Measurements from ENCODE around the gene CDH13. TPM values are rescaled to one million over a fixed set of nuclear protein-coding genes. Genes with fewer than 3 reads are reported as not detected.

CDH13 gene
- total and polyA plus RNA-seq, 9 of the 15 experiments (the other 6 are each of a cell fraction or from before 2014, with no cell fraction given), result 0.03 TPM; not detected in 8

DNA sequence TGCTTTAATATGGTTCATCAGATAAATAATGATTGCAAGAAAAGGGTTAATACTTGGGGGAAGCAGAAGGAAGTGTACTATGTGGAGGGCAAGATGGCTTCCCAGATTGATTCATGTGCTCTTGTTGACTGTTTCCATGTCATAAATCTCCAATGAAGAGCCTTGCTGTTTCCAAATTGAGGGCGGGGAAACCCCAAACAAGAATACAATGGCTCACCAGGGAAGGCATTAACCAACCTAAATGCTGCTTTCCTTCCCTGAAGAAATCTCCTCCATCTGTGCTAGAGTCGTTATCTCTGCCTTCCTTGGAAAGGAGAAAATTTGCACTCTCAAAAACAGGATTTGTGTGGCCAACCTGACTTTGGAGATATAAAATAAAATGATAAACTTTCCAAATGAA lies 28.0 kb upstream of the CDH13 start (continued):
- TF ChIP-seq, protein P1, sequence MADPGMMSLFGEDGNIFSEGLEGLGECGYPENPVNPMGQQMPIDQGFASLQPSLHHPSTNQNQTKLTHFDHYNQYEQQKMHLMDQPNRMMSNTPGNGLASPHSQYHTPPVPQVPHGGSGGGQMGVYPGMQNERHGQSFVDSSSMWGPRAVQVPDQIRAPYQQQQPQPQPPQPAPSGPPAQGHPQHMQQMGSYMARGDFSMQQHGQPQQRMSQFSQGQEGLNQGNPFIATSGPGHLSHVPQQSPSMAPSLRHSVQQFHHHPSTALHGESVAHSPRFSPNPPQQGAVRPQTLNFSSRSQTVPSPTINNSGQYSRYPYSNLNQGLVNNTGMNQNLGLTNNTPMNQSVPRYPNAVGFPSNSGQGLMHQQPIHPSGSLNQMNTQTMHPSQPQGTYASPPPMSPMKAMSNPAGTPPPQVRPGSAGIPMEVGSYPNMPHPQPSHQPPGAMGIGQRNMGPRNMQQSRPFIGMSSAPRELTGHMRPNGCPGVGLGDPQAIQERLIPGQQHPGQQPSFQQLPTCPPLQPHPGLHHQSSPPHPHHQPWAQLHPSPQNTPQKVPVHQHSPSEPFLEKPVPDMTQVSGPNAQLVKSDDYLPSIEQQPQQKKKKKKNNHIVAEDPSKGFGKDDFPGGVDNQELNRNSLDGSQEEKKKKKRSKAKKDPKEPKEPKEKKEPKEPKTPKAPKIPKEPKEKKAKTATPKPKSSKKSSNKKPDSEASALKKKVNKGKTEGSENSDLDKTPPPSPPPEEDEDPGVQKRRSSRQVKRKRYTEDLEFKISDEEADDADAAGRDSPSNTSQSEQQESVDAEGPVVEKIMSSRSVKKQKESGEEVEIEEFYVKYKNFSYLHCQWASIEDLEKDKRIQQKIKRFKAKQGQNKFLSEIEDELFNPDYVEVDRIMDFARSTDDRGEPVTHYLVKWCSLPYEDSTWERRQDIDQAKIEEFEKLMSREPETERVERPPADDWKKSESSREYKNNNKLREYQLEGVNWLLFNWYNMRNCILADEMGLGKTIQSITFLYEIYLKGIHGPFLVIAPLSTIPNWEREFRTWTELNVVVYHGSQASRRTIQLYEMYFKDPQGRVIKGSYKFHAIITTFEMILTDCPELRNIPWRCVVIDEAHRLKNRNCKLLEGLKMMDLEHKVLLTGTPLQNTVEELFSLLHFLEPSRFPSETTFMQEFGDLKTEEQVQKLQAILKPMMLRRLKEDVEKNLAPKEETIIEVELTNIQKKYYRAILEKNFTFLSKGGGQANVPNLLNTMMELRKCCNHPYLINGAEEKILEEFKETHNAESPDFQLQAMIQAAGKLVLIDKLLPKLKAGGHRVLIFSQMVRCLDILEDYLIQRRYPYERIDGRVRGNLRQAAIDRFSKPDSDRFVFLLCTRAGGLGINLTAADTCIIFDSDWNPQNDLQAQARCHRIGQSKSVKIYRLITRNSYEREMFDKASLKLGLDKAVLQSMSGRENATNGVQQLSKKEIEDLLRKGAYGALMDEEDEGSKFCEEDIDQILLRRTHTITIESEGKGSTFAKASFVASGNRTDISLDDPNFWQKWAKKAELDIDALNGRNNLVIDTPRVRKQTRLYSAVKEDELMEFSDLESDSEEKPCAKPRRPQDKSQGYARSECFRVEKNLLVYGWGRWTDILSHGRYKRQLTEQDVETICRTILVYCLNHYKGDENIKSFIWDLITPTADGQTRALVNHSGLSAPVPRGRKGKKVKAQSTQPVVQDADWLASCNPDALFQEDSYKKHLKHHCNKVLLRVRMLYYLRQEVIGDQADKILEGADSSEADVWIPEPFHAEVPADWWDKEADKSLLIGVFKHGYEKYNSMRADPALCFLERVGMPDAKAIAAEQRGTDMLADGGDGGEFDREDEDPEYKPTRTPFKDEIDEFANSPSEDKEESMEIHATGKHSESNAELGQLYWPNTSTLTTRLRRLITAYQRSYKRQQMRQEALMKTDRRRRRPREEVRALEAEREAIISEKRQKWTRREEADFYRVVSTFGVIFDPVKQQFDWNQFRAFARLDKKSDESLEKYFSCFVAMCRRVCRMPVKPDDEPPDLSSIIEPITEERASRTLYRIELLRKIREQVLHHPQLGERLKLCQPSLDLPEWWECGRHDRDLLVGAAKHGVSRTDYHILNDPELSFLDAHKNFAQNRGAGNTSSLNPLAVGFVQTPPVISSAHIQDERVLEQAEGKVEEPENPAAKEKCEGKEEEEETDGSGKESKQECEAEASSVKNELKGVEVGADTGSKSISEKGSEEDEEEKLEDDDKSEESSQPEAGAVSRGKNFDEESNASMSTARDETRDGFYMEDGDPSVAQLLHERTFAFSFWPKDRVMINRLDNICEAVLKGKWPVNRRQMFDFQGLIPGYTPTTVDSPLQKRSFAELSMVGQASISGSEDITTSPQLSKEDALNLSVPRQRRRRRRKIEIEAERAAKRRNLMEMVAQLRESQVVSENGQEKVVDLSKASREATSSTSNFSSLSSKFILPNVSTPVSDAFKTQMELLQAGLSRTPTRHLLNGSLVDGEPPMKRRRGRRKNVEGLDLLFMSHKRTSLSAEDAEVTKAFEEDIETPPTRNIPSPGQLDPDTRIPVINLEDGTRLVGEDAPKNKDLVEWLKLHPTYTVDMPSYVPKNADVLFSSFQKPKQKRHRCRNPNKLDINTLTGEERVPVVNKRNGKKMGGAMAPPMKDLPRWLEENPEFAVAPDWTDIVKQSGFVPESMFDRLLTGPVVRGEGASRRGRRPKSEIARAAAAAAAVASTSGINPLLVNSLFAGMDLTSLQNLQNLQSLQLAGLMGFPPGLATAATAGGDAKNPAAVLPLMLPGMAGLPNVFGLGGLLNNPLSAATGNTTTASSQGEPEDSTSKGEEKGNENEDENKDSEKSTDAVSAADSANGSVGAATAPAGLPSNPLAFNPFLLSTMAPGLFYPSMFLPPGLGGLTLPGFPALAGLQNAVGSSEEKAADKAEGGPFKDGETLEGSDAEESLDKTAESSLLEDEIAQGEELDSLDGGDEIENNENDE (IDR thresholded peaks at IDR 0.05; ENCODE audit: low read depth, low read length), result no peak
- TF ChIP-seq SRF (CRISPR knock-in tag; IDR thresholded peaks at IDR 0.05) (no peak), GTF2F1 (IDR thresholded peaks at IDR 0.05; ENCODE audit: low read depth, low read length) (no peak), ASH1L (IDR thresholded peaks at IDR 0.05; ENCODE audit: borderline replicate concordance, low read depth, partially characterized antibody) (no peak)
- TF ChIP-seq, protein P2, sequence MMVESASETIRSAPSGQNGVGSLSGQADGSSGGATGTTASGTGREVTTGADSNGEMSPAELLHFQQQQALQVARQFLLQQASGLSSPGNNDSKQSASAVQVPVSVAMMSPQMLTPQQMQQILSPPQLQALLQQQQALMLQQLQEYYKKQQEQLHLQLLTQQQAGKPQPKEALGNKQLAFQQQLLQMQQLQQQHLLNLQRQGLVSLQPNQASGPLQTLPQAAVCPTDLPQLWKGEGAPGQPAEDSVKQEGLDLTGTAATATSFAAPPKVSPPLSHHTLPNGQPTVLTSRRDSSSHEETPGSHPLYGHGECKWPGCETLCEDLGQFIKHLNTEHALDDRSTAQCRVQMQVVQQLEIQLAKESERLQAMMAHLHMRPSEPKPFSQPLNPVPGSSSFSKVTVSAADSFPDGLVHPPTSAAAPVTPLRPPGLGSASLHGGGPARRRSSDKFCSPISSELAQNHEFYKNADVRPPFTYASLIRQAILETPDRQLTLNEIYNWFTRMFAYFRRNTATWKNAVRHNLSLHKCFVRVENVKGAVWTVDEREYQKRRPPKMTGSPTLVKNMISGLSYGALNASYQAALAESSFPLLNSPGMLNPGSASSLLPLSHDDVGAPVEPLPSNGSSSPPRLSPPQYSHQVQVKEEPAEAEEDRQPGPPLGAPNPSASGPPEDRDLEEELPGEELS (CRISPR knock-in tag; IDR thresholded peaks at IDR 0.05; ENCODE audit: borderline replicate concordance), result no peak

All from K562 (cell line).